Measurements from ENCODE around the gene SSBP3. TPM values are rescaled to one million over a fixed set of nuclear protein-coding genes. Genes with fewer than 3 reads are reported as not detected.

SSBP3 gene
- total RNA-seq, 4 donors from 2014 or later = 15.4 to 23.0 (median 18.2) TPM

DNA sequence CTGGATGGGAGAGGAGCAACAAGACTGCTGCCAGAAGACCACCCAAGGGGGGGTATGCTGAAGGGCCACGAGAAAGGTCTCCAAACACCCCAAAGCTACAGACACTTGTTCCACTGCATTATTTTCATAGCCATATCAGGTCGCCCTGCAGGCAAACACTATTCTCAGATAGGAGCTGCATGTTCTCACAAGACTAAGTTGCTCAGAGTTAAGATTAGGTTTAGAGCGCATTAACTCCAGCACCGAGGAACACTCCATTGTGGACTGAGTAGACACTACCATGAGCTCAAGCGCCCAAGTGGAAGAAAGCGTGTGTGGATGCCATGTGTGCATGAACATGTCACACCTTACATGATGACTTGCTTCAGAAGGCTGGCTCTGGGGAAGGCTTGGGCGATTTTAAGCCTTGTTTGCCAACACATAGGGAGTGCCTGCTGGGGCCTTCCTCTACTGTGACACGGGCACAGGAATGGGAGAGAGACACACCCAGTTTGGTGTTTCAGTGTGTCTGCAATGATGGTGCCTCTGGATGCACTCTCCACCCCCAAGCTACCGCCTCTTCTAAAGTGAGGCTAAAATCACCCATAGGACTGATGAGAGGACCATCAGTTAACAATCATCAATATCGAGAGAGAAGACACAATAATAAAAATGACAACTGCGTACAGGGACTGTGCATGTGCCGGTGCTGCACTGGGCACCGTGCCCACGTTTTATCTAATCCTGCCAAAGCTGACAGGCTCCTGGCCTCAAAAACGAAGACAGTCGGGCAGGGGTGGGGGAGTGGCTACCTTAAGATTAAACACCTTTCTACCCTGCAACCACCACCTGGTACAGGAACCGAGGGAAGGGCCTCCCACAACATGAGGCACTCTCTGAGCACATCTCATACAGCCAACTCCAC lies 34.9 kb downstream of the SSBP3 start:
- Histone ChIP-seq H3K9me3 (no peaks in the 10 kb centered on the region), H3K27me3 (no peaks in the 10 kb centered on the region), H3K4me1 (peaks cover 27 to 39% of the 10 kb centered on the region in 2 donors), H3K36me3 (no peaks in the 10 kb centered on the region), H3K4me3 (replicated peaks in 1 of 3) (no peak overlapping the region), H3K27ac (no peak overlapping the region)
- WGBS, 2 donors = 58 to 60% methylated on average over 17 of the region's 17 CpGs
- DNase-seq = peak; percentile 40 to 60
- TF ChIP-seq POLR2A (IDR thresholded peaks at IDR 0.05) = no peak
- TF ChIP-seq, protein P1, sequence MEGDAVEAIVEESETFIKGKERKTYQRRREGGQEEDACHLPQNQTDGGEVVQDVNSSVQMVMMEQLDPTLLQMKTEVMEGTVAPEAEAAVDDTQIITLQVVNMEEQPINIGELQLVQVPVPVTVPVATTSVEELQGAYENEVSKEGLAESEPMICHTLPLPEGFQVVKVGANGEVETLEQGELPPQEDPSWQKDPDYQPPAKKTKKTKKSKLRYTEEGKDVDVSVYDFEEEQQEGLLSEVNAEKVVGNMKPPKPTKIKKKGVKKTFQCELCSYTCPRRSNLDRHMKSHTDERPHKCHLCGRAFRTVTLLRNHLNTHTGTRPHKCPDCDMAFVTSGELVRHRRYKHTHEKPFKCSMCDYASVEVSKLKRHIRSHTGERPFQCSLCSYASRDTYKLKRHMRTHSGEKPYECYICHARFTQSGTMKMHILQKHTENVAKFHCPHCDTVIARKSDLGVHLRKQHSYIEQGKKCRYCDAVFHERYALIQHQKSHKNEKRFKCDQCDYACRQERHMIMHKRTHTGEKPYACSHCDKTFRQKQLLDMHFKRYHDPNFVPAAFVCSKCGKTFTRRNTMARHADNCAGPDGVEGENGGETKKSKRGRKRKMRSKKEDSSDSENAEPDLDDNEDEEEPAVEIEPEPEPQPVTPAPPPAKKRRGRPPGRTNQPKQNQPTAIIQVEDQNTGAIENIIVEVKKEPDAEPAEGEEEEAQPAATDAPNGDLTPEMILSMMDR (IDR thresholded peaks at IDR 0.05) = no peak
- intact Hi-C loops (cut with DNase I) = no loop called here

- Histone ChIP-seq H3K4me1 (peaks cover 23 to 30% of the 10 kb centered on the region in 2 donors), H3K27me3 (no peaks in the 10 kb centered on the region), H3K4me3 (replicated peaks in 1 of 3) (no peak overlapping the region), H3K27ac (no peak overlapping the region), H3K36me3 (no peaks in the 10 kb centered on the region), H3K9me3 (no peaks in the 10 kb centered on the region)
- no peak for TF ChIP-seq POLR2A (IDR thresholded peaks at IDR 0.05)
- TF ChIP-seq, protein P1 (IDR thresholded peaks at IDR 0.05) = no peak
- WGBS, 2 donors = 74 to 77% methylated on average over 13 to 14 of the region's 14 CpGs
- no peak for DNase-seq
- intact Hi-C loops (cut with DNase I) = no loop called here
Observed at GRCh38 chr1:54370287-54370989, 35.8 kb downstream of the SSBP3 start.

DNA sequence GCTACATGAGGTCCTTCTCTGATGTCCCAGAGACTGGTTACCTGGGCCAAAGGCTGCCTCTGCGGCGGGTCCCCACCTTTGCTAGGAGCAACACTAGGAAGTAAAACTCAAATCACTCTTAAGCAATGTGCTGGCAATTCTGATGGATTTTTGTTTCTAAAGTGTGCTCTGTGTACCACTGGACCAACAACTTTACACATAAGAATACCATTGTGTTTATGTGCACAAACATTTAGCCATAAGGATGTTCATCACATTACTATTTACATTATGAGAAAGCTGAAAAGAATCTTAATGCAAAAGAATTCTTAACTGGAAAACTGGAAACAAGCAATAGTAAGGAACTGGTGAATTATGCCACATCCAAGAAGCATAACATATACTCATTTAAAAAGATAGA lies 38.6 kb downstream of the SSBP3 start:
- no peaks in the 10 kb centered on the region for H3K36me3 ChIP-seq
- peaks cover 9 to 11% of the 10 kb centered on the region in 2 donors for H3K4me1 ChIP-seq
- H3K27me3 ChIP-seq = no peaks in the 10 kb centered on the region
- WGBS, 2 donors = 94 to 100% methylated on average over 2 of the region's 2 CpGs
- intact Hi-C loops (cut with DNase I) = no loop called here
- no peak for TF ChIP-seq POLR2A (IDR thresholded peaks at IDR 0.05)
- TF ChIP-seq, protein P1 (IDR thresholded peaks at IDR 0.05) = no peak
- H3K9me3 ChIP-seq = no peaks in the 10 kb centered on the region
- H3K4me3 ChIP-seq (replicated peaks in 1 of 3) = no peak overlapping the region
- no peak overlapping the region for H3K27ac ChIP-seq
- no peak for DNase-seq

GRCh38 chr1:54365847-54366246 lies 40.3 kb downstream of the SSBP3 start:
- Histone ChIP-seq H3K27ac (no peak overlapping the region), H3K9me3 (no peaks in the 10 kb centered on the region), H3K36me3 (no peaks in the 10 kb centered on the region), H3K27me3 (no peaks in the 10 kb centered on the region), H3K4me1 (no peaks in the 10 kb centered on the region), H3K4me3 (replicated peaks in 1 of 3) (no peak overlapping the region)
- 82 to 86% methylated on average over 3 of the region's 3 CpGs for WGBS, 2 donors
- TF ChIP-seq POLR2A (IDR thresholded peaks at IDR 0.05) = no peak
- TF ChIP-seq, protein P1 (IDR thresholded peaks at IDR 0.05) = no peak
- DNase-seq = no peak
- intact Hi-C loops (cut with DNase I) = no loop called here

DNA sequence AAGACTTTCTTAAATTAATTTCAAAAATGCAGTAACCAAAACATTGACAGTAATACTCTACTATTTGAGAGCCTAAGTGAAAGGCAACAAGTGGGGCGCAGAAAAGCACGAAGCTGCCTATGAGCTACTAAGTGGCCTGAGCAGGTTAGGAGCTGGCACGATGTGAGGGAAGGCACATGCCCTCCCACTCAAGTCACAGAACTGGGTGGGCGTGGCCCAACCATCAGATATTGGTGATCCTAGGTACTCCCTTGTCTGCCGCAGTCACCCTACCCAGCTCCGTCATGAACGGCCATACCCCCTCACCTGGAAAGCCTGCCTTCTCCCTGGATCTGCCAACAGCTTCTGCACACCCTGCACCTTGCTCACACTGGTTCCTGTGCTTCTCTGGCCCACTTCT lies 40.8 kb downstream of the SSBP3 start:
- no peak for TF ChIP-seq POLR2A (IDR thresholded peaks at IDR 0.05)
- TF ChIP-seq, protein P1 (IDR thresholded peaks at IDR 0.05) = no peak
- DNase-seq = peak; percentile 35 to 58
- Histone ChIP-seq H3K4me1 (no peaks in the 10 kb centered on the region), H3K27ac (no peak overlapping the region), H3K4me3 (replicated peaks in 1 of 3) (no peak overlapping the region), H3K27me3 (no peaks in the 10 kb centered on the region), H3K36me3 (no peaks in the 10 kb centered on the region), H3K9me3 (no peaks in the 10 kb centered on the region)
- 72 to 79% methylated on average over 7 of the region's 7 CpGs for WGBS, 2 donors
- intact Hi-C loops (cut with DNase I) = no loop called here

Measured in thyroid gland (tissue), 4 donors.